Measurements from ENCODE around the gene HSPA4.
"Not testable (repeated sequence)": the region's sequence is repeated elsewhere in the genome, so short reads cannot be mapped to it uniquely, and the experiment has no call there.

HSPA4 gene

DNA sequence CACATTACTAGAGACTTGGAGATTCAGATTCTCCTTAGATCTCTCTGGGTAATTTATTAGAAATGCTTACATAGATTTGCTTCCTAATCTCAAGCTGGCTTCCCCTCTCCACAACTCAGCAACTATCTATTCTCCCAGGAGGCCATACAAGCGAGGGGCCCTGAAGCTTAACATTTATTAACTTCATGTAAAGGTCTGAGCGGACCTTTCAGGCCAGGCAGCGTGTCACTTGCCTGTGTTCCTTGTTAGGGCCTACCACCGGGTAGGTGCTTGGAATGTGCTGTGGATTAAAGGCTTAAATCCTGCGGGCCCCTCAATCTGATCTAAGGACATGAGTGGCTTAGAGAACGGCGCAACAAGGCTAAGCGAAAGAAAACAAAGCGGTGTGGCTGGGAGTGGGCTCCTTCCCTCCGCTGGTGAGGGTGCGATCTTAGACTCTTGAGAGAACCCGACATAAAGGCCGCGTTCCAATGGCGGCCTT is 712 bp upstream of the HSPA4 start:
- no peak for FAIRE-seq

DNA sequence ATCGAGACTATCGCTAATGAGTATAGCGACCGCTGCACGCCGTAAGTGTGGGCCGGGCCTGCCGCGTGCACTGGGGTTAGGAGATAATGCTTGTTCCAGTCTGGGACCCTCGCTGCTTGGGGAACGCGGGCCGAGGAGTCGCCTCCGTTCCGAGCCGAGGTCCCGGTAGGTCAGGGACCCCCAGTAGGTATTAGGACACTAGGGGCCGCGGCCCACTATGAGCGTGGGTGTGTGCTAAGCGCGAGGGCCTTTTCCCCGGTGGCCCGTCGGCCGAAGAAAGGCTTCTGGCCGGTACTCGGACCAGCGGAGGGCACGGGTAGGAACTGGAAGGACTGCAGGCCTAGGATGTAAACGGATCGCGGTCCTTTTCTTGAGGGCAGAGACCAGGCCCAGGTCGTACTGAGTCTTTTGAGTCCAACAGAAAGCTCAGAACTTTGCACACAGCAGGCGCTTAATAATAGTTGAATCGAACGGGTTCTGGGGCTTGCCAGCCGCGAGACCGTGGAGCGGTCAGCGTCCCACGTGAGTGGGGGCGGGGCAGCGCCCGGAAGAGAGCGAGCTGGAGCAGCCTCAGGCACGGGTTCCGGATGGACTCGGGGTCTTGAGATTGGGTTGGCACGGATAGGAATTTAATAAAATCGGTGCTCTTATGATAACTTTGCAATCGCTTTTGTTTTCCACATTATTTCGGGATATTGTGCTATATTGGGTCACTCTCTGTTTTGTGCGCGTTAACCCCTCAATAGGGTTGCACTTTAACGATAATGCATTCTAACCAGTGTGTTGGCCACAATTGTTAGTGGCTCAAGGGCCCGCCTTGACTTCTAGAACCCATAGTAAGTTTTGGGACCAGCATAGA is 733 bp downstream of the HSPA4 start:
- no peak for FAIRE-seq

DNA sequence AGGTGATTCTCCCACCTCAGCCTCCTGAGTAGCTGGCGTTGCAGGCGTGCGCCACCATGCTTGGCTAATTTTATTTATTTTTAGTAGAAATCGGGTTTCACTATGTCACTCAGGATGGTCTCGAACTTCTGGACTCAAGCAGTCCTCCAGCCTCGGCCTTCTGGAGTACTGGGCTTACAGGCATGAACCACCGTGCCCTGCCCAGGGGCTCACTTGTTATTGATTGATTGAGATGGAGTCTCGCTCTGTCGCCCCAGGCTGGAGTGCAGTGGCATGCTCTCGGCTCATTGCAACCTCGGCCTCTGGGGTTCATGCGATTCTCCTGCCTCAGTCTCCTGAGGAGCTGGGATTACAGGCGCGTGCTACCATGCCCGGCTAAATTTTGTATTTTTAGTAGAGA is 1.6 kb downstream of the HSPA4 start:
- no peak for FAIRE-seq

DNA sequence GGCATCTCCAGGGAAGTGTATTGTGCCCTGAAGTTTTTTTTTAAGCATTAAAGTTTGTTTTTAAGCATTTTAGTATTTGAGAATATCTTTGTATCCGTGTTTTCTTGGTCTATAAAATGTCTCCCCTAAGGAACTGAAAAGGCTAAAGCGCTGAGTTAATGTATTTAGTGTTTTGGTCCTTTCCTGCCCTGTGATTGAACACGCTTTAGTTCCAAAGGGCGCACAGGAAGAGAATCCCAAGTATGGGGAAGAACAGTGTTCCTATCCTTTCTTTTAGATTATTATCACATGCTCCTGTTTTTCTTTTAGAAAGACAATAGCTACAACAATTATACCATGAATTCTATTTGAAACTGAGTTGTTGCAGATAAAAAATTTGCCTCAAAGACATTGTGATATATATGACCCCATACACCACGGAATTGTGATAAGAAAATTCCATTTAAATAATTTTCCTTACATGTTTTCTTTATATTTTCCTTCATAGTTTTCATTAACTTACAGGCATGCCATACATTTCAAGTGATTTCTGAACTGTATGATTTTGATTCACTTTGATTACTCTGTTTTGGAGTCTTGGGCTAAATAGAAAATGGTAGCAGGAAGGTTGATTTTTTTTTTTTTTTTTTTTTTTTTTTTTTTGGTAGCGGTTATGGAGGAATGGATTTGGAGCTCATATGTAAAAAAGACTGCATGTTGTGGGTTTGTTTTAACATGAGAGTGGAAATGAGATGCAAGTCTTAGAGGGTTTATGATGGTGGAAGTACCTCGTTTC is 3.1 kb downstream of the HSPA4 start:
- FAIRE-seq = no peak

DNA sequence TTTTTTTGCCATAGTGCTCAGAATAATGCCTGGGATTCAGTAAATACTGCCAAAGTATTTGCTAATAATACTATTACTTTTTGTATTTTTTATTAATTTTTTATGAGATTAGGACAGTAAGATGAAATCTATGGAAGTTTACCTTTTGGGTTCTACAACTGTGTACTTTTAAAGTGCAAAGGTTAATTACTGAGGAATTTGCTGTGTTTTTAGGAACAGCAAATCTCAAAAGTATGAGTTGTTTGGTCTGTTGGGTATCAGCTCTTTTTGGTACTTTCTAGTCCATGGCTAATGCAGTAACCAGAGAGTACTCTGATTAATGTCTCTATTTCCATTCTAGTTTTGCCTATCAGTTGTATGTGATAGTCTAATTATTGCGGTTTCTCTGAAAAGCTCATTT is 5.1 kb downstream of the HSPA4 start:
- FAIRE-seq = no peak

DNA sequence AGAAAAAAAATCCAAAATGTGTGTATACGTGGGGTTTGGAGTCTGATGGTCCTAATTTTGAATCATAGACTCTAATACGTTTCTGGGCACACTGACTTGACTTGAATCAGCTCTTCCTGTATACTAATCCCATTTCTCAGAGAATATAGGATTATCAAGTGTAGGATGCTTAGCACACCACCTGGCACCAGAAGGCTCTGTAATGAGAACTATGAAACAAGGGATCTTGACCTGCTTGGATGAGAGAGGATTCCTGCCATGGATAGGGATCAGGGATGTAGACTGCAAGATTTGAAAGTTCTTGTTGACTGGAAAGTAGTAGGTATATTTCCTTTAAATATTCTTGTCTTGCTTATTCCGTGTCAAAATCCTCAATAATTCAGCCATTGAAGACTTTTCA is 7.8 kb downstream of the HSPA4 start:
- no peak for FAIRE-seq

DNA sequence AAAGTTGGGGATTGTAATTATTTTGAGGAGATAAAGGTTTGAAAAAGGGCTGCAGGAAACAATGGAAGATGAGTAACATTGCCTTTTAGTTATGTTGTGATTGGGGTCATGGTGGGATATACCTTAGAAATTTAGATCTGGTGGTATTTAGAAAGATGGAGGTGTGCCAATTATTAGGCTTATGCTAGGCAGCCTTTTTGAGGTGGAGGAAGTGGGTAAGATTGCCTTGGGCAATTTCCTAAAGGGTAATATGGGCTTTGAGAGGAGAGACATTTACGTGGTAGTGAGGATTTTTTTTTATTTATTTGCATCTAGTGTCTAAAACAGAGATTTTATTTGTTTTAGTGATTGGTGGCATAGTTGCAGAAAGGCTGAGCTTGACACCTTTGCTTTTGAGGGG is 10.5 kb downstream of the HSPA4 start:
- FAIRE-seq = no peak

DNA sequence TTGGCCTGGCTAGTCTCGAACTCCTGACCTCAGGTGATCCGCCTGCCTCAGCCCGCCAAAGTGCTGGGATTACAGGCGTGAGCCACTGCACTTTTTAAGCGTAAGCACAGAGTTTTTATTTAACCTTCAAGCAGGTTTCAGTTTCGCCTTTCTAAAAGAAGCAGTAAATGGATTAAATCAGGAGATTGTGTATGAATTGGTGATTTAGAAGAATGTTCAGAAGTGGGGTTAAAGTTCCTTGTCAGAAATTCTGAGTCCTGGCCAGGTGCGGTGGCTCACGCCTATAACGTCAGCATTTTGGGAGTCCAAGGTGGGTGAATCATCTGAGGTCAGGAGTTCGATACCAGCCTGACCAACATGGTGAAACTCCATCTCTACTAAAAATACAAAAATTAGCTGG is 12.2 kb downstream of the HSPA4 start:
- no peak for FAIRE-seq

DNA sequence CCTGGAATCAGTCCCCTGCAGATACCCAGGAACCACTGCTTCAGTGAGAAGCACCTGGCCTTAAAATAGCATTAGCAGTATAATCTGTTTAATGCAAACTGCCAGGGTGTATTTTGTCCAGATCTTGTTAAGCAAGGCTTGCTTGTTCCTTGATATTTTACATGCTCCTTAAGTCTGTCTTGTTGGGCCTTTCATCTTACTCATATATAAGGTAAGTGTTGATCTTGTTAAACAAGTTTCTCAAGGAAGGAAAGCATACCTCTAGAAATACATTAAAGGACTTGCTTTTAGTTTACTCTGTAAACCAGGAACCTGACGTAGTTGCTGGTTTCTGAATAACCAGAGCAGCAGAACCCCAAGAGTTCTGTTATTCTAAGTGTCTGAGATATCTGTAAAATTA is 13.7 kb downstream of the HSPA4 start:
- FAIRE-seq = no peak

DNA sequence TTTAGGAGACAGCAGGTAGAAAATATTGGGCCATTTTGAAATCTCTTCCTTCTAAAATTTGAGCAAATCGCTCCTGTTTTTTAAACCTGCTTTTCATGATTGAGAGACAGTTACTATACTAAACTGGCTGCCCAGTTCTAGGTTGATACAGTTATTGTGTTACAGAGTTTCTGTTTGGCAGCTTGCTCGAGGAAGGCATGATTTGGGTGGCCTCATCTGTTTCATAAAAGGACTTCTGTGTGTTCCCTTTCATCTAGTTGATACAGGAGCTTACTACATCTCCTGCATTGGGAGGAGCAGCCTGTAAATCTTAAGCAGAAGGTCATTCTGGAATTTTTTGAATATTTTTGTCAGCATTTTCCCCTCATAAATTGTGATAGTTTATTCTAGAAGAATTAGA is 14.2 kb downstream of the HSPA4 start:
- FAIRE-seq = no peak

DNA sequence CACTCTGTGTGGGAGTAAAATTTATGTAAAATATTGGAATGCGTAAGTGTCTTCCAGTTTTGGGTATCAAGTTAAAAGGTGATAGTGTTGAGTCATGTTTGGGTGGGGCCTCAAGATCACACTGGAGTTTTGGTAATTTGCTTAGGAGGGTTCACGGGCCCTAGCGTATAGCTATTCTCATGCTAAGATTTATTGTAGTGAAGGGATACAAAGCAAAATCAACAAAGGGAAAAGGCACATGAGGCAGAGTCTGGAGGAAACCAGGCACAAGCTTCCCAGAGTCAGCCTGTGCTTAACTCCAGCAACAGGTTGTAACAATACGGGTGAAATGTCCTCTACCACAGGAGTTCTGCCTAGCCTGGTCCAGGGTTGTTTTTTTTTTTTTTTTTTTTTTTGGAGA is 20.2 kb downstream of the HSPA4 start:
- no peak for FAIRE-seq

DNA sequence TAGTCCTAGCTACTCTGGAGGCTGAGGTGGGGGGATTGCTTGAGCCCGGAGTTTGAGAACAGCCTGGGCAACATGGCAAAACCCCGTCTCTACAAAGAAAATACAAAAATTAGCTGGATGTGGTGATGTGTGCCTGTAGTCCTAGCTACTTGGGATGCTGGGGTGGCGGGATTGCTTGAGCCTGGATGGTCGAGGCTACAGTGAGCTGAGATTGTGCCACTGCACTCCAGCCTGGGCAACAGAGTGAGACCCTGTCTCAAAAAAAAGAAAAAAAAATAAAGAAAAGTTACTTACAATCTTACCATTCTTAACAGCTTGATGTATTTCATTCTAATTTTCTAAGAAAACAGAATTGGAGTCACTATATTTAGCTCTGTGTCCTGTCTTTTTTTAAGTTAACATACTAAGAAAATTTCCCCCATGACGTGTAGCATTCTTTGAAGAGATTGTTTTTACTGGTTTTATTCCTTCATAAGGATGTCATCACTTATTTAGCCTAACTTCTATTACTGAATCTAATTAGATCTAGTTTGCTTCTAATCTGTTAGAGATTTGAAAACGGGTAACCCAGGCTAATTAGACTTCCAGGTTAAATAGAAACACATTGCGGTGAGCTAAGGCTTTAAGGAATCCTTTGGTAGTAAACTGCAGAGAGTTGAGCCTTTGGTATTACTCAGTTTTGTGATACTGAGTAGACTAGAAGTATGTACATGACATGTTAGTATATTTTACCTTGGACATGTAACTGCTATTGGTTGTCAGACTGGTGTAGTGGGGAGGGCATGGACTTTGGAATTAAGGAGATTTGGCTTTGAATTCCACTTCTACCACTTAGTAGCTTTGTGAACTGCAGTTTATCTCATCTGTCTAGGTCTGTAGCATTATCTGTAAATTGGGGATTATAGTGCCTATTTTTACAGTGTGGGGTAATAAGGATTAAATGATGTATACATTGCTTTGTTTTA is 24.0 kb downstream of the HSPA4 start:
- no peak for FAIRE-seq

DNA sequence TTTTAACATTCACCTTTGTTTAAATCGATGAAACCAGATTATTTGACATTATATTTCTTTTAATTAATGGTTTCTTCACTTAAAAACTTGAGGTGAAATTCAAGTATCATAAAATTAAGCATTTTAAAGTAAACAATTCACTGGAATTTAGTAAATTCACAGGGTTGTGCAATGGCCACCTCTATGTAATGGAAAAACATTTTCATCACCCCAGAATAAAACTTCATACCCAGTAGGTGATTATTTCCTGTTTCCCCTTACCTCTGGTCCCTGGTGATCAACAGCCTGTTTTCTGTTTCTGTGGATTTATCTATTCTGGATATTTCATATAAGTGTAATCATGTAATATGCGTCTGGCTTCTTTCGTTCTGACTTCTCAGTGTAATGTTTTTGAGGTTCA is 27.2 kb downstream of the HSPA4 start:
- FAIRE-seq = no peak

DNA sequence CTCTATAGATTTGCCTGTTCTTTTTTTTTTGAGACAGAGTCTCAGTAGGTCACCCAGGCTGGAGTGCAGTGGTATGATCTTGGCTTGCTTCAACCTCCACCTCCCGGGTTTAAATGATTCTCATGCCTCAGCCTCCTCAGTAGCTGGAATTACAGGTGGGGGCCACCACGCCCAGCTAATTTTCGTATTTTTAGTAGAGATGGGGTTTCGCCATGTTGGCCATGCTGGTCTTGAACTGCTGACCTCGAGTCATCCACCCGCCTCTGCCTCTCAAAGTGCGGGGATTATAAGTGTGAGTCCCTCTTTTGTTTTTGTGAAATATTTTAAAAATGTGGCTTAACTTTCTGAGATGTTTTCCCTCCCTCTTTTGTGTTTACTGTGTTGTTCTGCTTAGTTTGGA is 29.2 kb downstream of the HSPA4 start:
- FAIRE-seq = no peak

DNA sequence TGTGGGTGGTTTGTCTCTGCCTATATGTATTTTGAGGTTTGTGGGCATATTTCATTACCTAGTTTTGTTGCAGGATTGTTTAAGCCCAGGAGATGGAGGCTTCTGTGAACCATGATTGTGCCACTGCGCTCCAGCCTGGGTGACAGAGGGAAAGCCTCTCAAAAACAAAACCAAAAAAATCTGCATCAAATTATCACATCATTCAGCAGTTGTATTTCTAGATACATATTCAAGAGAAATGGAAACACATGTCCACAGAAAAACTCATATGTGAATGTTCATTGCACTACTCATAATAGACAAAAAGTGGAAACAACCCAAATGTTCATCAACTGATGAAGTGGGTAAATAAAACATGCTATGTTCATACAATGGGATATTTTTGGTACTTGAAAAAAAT is 29.9 kb downstream of the HSPA4 start:
- no peak for FAIRE-seq

DNA sequence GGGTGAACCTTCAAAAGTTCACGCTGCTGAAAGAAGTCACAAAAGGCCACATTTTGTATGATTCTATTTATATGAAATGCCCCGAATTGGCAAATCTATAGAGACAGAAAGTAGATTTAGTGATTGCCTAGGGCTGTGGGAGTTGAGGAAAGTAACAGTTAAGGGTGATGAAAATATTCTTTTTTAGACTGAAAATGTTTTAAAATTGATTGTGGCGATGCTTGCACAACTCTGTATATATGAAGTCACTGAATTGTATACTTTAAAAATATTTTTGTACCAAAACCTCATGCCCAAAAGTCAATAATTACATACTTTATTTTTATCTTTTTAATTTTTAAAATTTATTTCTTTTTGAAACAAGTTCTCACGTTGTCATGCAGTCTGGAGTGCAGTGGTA is 30.3 kb downstream of the HSPA4 start:
- FAIRE-seq = no peak

DNA sequence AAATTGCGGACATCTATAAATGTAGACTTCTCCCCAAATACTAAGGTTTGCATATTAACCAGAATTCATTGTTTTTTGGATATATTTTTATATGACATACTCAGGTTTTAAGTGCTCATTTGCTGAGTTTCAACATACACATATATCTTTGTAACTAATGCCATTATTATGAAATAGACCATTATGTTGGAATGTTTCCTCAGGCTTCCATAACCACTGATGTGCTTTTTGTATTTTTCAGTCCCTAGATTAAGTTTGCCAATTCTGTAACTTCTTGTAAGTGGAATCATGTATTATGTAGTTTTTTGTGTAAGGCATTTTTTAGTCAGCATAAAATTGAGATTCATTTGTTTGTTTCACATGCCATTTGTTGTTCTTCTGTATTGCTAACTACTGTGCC is 32.1 kb downstream of the HSPA4 start:
- no peak for FAIRE-seq

DNA sequence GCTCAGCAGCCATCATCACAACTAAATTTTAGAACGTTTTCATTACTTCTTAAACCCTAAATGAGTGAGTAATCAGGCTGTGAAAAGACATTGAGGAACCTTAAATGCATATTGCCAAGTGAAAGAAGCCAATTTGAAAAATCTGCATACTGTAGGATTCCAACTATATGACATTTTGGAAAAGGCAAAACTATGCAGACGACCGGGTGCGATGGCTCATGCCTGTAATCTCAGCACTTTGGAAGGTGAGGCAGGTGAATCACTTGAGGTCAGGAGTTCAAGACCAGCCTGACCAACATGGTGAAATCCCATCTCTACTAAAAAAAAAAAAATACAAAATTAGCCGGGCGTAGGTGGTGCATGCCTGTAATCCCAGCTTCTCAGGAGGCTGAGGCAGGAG is 33.4 kb downstream of the HSPA4 start:
- FAIRE-seq = not testable (repeated sequence)

DNA sequence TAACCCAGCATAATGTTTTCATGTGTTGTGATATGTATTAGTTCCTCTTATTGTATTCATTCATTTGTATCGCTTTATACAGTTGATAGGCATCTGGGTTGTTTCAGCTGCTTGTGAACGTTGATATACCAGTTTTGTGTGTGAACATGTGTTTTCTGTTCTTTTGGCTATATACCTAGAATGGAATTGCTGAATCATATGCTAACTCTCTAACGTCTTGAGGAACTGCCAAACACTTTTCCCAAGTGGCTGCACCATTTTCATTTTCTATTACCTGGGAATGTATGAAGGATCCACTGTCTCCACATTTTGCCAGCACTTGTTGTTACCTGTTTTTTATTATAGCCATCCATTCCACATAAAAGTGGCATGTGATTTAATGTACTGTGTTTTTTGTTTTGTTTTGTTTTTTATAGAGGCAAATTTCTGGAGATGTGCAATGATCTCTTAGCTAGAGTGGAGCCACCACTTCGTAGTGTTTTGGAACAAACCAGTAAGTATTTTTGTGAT is 34.6 kb downstream of the HSPA4 start:
- no peak for FAIRE-seq

DNA sequence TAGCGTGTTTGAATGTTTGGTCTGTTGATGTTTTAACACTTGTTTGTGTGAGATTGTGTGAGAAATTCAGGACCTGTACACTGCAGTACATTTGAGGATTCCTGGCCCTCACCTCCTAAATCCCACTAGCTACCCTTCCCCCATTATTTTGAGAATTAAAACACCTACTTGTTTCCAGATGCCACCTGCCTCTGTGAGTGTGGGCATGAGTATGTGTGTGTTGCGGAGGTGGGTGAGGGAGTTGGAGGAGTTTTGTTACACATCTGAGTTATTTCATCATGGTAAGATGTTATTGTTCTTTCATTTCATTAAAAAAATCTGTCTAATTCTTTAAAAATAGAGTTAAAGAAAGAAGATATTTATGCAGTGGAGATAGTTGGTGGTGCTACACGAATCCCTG is 36.3 kb downstream of the HSPA4 start:
- no peak for FAIRE-seq

DNA sequence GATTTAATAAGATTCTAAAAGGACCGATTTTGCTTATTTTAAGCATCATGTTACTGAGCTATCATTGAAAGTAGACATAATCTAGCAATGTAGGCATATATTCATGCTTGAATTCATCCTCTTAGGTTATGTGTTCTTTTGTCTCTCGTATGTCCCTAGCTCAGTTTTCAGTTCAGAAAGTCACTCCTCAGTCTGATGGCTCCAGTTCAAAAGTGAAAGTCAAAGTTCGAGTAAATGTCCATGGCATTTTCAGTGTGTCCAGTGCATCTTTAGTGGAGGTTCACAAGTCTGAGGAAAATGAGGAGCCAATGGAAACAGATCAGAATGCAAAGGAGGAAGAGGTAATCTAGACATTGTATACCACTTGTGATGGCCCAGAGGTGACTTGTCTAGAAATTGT is 39.2 kb downstream of the HSPA4 start:
- no peak for FAIRE-seq

DNA sequence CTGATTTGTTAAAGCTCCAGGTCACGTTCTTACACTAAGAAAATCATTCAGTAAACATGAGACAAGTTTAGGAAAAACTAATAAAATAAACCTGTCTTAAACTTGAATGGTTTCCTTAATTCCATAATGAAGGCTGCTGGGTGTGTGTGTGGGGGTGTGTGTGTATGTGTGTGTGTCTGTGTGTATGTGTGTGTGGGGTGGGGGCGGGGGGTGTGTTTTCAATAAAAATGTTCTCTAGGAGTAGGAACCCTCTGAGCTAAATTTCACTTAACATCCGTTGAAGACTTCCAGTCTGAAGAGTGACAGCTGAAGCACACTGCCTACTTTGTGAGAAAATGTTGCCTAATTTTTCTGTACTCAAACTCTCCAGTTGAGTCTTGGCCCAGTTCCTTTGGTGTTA is 54.5 kb downstream of the HSPA4 start:
- no peak for FAIRE-seq

Data from TTC549 (cell line).